Measurements from ENCODE around the gene HEPN1. TPM values are rescaled to one million over a fixed set of nuclear protein-coding genes. Genes with fewer than 3 reads are reported as not detected.

The HEPN1 gene
- total RNA-seq, 1 donor from 2014 or later, result not detected

GRCh38 chr11:124902616-124903015, 16.4 kb upstream of the HEPN1 start:
- Mint-ChIP-seq H3K4me3 (no peak overlapping the region), H3K9me3 (peaks cover 5% of the 10 kb centered on the region), H3K36me3 (ENCODE audit: low read depth) (no peaks in the 10 kb centered on the region), H3K27me3 (peaks cover 30% of the 10 kb centered on the region), H3K27ac (no peak overlapping the region), H3K4me1 (no peaks in the 10 kb centered on the region)
- TF ChIP-seq CTCF (IDR thresholded peaks at IDR 0.05), result no peak
- intact Hi-C loops (cut with micrococcal nuclease), result no loop called here
- DNase-seq (no peak), ATAC-seq (ENCODE audit: low read depth) (no peak)
- ChIA-PET CTCF (interaction anchor here (1.1 kb wide), 1 partner anchor 239 kb away, joined by 3 read pairs; no protein-coding TSS in a partner anchor), POLR2A (no interaction called here)

GRCh38 chr11:124915541-124916369, 3.3 kb upstream of the HEPN1 start:
- ATAC-seq (ENCODE audit: low read depth), result no peak
- Mint-ChIP-seq H3K4me3 (no peak overlapping the region), H3K9me3 (peaks cover 8% of the 10 kb centered on the region), H3K27me3 (peaks cover 33% of the 10 kb centered on the region), H3K27ac (no peak overlapping the region), H3K36me3 (ENCODE audit: low read depth) (peaks cover 5% of the 10 kb centered on the region), H3K4me1 (peaks cover 3% of the 10 kb centered on the region)
- no peak for TF ChIP-seq CTCF (IDR thresholded peaks at IDR 0.05)
- DNase-seq, result no peak
- ChIA-PET CTCF (no interaction called here), POLR2A (no interaction called here)
- intact Hi-C loops (cut with micrococcal nuclease), result no loop called here

GRCh38 chr11:124916370-124916710, 2.7 kb upstream of the HEPN1 start:
- peaks cover 34% of the 10 kb centered on the region for H3K27me3 Mint-ChIP-seq
- CTCF ChIA-PET, result no interaction called here
- no peak overlapping the region for H3K27ac Mint-ChIP-seq
- H3K9me3 Mint-ChIP-seq, result peaks cover 8% of the 10 kb centered on the region
- H3K4me3 Mint-ChIP-seq, result no peak overlapping the region
- peaks cover 3% of the 10 kb centered on the region for H3K4me1 Mint-ChIP-seq
- DNase-seq, result no peak
- H3K36me3 Mint-ChIP-seq (ENCODE audit: low read depth), result peaks cover 5% of the 10 kb centered on the region
- intact Hi-C loops (cut with micrococcal nuclease), result no loop called here
- POLR2A ChIA-PET, result no interaction called here
- ATAC-seq (ENCODE audit: low read depth), result no peak
- no peak for TF ChIP-seq CTCF (IDR thresholded peaks at IDR 0.05)

- ChIA-PET POLR2A (no interaction called here), CTCF (no interaction called here)
- Mint-ChIP-seq H3K4me3 (no peak overlapping the region), H3K27me3 (peaks cover 33% of the 10 kb centered on the region), H3K27ac (no peak overlapping the region), H3K4me1 (peaks cover 3% of the 10 kb centered on the region), H3K36me3 (ENCODE audit: low read depth) (no peaks in the 10 kb centered on the region), H3K9me3 (no peaks in the 10 kb centered on the region)
- ATAC-seq (ENCODE audit: low read depth), result no peak
- TF ChIP-seq CTCF (IDR thresholded peaks at IDR 0.05), result no peak
- intact Hi-C loops (cut with micrococcal nuclease), result no loop called here
- DNase-seq, result no peak
Measured at GRCh38 chr11:124917115-124917637, 1.9 kb upstream of the HEPN1 start.

GRCh38 chr11:124919898-124920297, 848 bp downstream of the HEPN1 start:
- POLR2A ChIA-PET, result interaction anchor here (1.2 kb wide), 1 partner anchor 34 kb away, joined by 4 read pairs; the partner anchor contains the start of gene CCDC15
- CTCF ChIA-PET, result no interaction called here
- intact Hi-C loops (cut with micrococcal nuclease), result no loop called here

More at GRCh38 chr11:124919898-124920297, 848 bp downstream of the HEPN1 start:
- Mint-ChIP-seq H3K4me3 (no peak overlapping the region), H3K36me3 (ENCODE audit: low read depth) (no peaks in the 10 kb centered on the region), H3K27me3 (peaks cover 41% of the 10 kb centered on the region), H3K9me3 (no peaks in the 10 kb centered on the region), H3K27ac (no peak overlapping the region), H3K4me1 (peaks cover 3% of the 10 kb centered on the region)
- no peak for ATAC-seq (ENCODE audit: low read depth)
- TF ChIP-seq CTCF (IDR thresholded peaks at IDR 0.05), result no peak
- DNase-seq, result no peak
